HepG2 (cell line): Measurements from ENCODE around the gene NPC2. TPM values are rescaled to one million over a fixed set of nuclear protein-coding genes. Genes with fewer than 3 reads are reported as not detected.

Source experiments
- AFF4 ChIP-seq: sonication (generic); formaldehyde crosslinking; IDR thresholded peaks from 2 replicates; pipeline ENCODE4 v1.4.0; 2020; ENCODE audit warnings: missing genetic modification reagents
- CBX2 ChIP-seq, 2 experiments: fragments of 200-600 bp in 1 of 2; sonication (generic); formaldehyde crosslinking in 1 of 2; IDR thresholded peaks; 2 replicates each; pipeline versions ENCODE4 v1.7.0 to v1.8.1; 2018 to 2022; ENCODE audit warnings: low read depth in 2 of 2, low read length in 1 of 2, mild to moderate bottlenecking in 1 of 2, missing genetic modification reagents in 1 of 2
- HMGXB3 ChIP-seq: sonication (generic); formaldehyde crosslinking; IDR thresholded peaks from 2 replicates; pipeline ENCODE4 v1.4.0; 2020; ENCODE audit warnings: missing genetic modification reagents, borderline replicate concordance
- IRF1 ChIP-seq: sonication (generic); formaldehyde crosslinking; IDR thresholded peaks from 2 replicates; pipeline ENCODE4 v1.4.0; 2020; ENCODE audit warnings: low read depth, mild to moderate bottlenecking, missing genetic modification reagents
- MAX ChIP-seq: IDR thresholded peaks from 2 replicates; pipeline ENCODE4 v1.6.1; 2012; ENCODE audit warnings: inconsistent platforms
- MTA1 ChIP-seq: sonication (generic); formaldehyde crosslinking; IDR thresholded peaks from 2 replicates; pipeline ENCODE4 v1.4.0; 2020; ENCODE audit warnings: missing genetic modification reagents, mild to moderate bottlenecking, borderline replicate concordance
- RFX1 ChIP-seq: fragments of 450-650 bp; IDR thresholded peaks from 2 replicates; pipeline ENCODE4 v1.6.1; 2017
- RFX3 ChIP-seq: IDR thresholded peaks from 2 replicates; pipeline ENCODE4 v1.6.1; 2016; ENCODE audit warnings: missing biosample characterization, missing genetic modification reagents
- TRIM22 ChIP-seq: fragments of 450-650 bp; IDR thresholded peaks from 2 replicates; pipeline ENCODE4 v1.6.1; 2017
- ZC3H4 ChIP-seq: sonication (generic); formaldehyde crosslinking; IDR thresholded peaks from 2 replicates; pipeline ENCODE4 v1.4.0; 2020; ENCODE audit warnings: missing genetic modification reagents, borderline replicate concordance
- ZNF124 ChIP-seq: sonication (generic); formaldehyde crosslinking; IDR thresholded peaks from 2 replicates; pipeline ENCODE4 v1.4.0; 2020; ENCODE audit warnings: missing genetic modification reagents
- ZNF253 ChIP-seq: sonication (generic); formaldehyde crosslinking; IDR thresholded peaks from 2 replicates; pipeline ENCODE4 v1.8.0; 2022; ENCODE audit warnings: mild to moderate bottlenecking, missing genetic modification reagents, borderline replicate concordance
- ZNF263 ChIP-seq: sonication (generic); formaldehyde crosslinking; IDR thresholded peaks from 2 replicates; pipeline ENCODE4 v1.4.0; 2020; ENCODE audit warnings: missing genetic modification reagents
- ZNF3 ChIP-seq: IDR thresholded peaks from 2 replicates; pipeline ENCODE4 v1.7.0; 2017; ENCODE audit warnings: inconsistent platforms
- ZNF605 ChIP-seq: sonication (generic); formaldehyde crosslinking; IDR thresholded peaks from 2 replicates; pipeline ENCODE4 v1.8.0; 2022; ENCODE audit warnings: mild to moderate bottlenecking, missing genetic modification reagents
- polyA plus RNA-seq, 8 experiments: library from polyadenylated mRNA; depleted of rRNA in 3 of 8; stranded (reverse) in 7 of 8; unstranded in 1 of 8; fragments of >200 nt; fragmentation: Illumina TruSeq in 4 of 8; extraction: Trizol in 4 of 8; gene quantifications; 2 replicates each; pipeline versions ENCODE4 v1.2.1 to v1.2.3, GENCODE V29; 2011 to 2016; ENCODE audit warnings: low read depth in 4 of 8, missing spikeins in 1 of 8, mixed read lengths in 1 of 8; ENCODE audit not compliant: insufficient read depth in 1 of 8
- total RNA-seq, 5 experiments: library from RNA; depleted of rRNA; stranded (reverse); fragments of >200 nt; fragmentation: Illumina TruSeq; extraction: Trizol; gene quantifications; 2 replicates each; pipeline ENCODE4 v1.2.3, GENCODE V29; 2016; ENCODE audit warnings: low read depth in 1 of 5

Gene NPC2
- total and polyA plus RNA-seq, 2 of the 13 experiments (the other 11 are each of a cell fraction or from before 2014, with no cell fraction given) = 132 to 164 TPM

GRCh38 chr14:74493343-74494261, 497 bp upstream of the NPC2 start, which contains the start of gene ISCA2 (continued):
- no peak for TF ChIP-seq AFF4 (CRISPR knock-in tag)
- TF ChIP-seq IRF1 (CRISPR knock-in tag) = no peak
- TF ChIP-seq ZNF3 (CRISPR knock-in tag) = no peak
- TF ChIP-seq RFX3 (CRISPR knock-in tag) = no peak
- TF ChIP-seq MAX = no peak; the same call in none of the 2 replicates
- no peak for TF ChIP-seq ZNF124 (CRISPR knock-in tag)
- TF ChIP-seq ZNF263 (CRISPR knock-in tag) = peak; percentile 95
- no peak for TF ChIP-seq TRIM22
- TF ChIP-seq ZNF605 (CRISPR knock-in tag) = 0 out of 2 replicates have a peak, but pooled peaks have one; percentile 18
- TF ChIP-seq ZNF253 = peak; percentile 55; the same call in 1 of the 2 replicates
- TF ChIP-seq ZC3H4 = no peak
- no peak for TF ChIP-seq CBX2 (IDR thresholded peaks at IDR 0.05; ENCODE audit: low read depth, low read length)
- TF ChIP-seq CBX2 (CRISPR knock-in tag; IDR thresholded peaks at IDR 0.05; ENCODE audit: low read depth) = no peak
- no peak for TF ChIP-seq RFX1
- TF ChIP-seq MTA1 = peak; percentile 58; the same call in 1 of the 2 replicates
- TF ChIP-seq HMGXB3 (CRISPR knock-in tag) = no peak
